Measurements from ENCODE around the gene CD59.

DNA sequence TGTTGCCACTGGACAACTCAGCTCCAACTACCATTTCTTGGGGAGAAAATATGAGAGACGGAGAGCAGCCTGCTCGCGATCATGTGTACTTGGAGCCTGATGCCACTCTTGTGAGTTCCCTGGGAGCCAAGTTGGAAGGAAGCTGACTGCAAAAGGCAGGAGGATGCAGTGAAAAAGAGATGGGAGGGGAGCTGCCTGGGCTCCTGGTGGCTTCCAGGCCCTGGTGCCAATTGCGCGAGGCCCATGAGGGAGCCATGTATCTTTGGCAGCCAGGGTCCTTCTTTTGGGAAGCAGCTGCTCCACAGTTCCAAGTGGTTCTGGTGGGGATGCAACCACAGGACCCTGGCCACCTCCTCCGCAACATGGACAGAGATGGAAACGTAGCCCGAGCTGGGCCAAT lies 46.7 kb downstream of the CD59 start:
- TF ChIP-seq CTCF (conservative IDR thresholded peaks at IDR 0.05; ENCODE audit: low read depth, low read length) (no peak), EZH2 (IDR thresholded peaks at IDR 0.05; ENCODE audit: borderline replicate concordance, low read depth, low read length, poor library complexity, severe bottlenecking) (no peak)
